Heart left ventricle (tissue), 13 donors: ENCODE measurements around the gene SYNGAP1.

Experiments
- POLR2A ChIP-seq, 2 donors: fragments of 450-650 bp; IDR thresholded peaks; one replicate each; pipeline ENCODE4 v1.6.1; 2017; ENCODE audit warnings: antibody characterized with exemption in 2 of 2, mild to moderate bottlenecking in 2 of 2, moderate library complexity in 2 of 2
- TF ChIP-seq, protein P1 (sequence below), 12 donors: fragments of 200-600 bp; sonication (generic) in 4 of 12; IDR thresholded peaks; one replicate each; pipeline versions ENCODE4 v1.5.0 to v1.8.0; 2018 to 2022; ENCODE audit warnings: antibody characterized with exemption in 12 of 12, mild to moderate bottlenecking in 5 of 12
- donor health status: ischemic (EF 13 %, LVEDD 7.1; RV severe dilation, severe dysfunction).
- donor health status: DM: no; HTN: yes; CAD: no.
- donor health status: DM: no; HTN: no; CAD: no.
- donor health status: ischemic (EF 25% LVEDD 6.9; RV normal size, moderate dysfunction).
- donor health status: ischemic (EF 25% LVEDD 5.7; RV mildly dilated, moderate dysfunction).
- donor health status: ischemic (EF 35%, LVEDD 5.7; RV mildly dilated, moderate dysfunction).
- donor health status: nonischemic (EF 11% LVEDD 7.7; RV severe dilation, severe dysfunction).
- donor health status: DM: yes; HTN: yes; CAD: no.
- donor health status: PGD.
- donor health status: ischemic (EF 29% LVEDD 5.4; RV normal size, mild dysfunction).
- donor health status: nonischemic (EF 23%, LVEDD 6.1; RV moderate dilation, normal function).

DNA sequence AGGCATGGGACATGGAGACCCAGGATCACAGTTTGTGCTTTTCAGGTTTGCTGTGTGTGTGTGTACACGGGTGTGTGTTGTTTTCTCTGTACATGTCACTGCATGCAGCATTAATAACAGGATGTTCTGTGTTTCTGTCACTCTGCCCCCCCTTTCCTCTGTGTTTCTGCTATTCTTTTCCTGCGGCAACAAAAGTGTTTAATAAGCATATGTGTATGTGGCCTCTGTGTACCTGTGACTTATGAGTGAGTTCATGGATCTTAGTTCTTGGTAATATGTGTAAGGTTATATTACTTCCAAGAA, 9.8 kb downstream of the SYNGAP1 start:
- TF ChIP-seq, protein P1, sequence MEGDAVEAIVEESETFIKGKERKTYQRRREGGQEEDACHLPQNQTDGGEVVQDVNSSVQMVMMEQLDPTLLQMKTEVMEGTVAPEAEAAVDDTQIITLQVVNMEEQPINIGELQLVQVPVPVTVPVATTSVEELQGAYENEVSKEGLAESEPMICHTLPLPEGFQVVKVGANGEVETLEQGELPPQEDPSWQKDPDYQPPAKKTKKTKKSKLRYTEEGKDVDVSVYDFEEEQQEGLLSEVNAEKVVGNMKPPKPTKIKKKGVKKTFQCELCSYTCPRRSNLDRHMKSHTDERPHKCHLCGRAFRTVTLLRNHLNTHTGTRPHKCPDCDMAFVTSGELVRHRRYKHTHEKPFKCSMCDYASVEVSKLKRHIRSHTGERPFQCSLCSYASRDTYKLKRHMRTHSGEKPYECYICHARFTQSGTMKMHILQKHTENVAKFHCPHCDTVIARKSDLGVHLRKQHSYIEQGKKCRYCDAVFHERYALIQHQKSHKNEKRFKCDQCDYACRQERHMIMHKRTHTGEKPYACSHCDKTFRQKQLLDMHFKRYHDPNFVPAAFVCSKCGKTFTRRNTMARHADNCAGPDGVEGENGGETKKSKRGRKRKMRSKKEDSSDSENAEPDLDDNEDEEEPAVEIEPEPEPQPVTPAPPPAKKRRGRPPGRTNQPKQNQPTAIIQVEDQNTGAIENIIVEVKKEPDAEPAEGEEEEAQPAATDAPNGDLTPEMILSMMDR (IDR thresholded peaks at IDR 0.05), result no peak
- no peak for TF ChIP-seq POLR2A (IDR thresholded peaks at IDR 0.05)
